NCI-H1105 treated with DMSO at 0.1 percent for 48 hours (cell line): ENCODE measurements around the gene IFIT3.
"Not testable (repeated sequence)": the region's sequence is repeated elsewhere in the genome, so short reads cannot be mapped to it uniquely, and the experiment has no call there.

Experiments
- DNase-seq: peaks from one replicate; lab custom pipeline; 2025; lab: John Stamatoyannopoulos, UW

Gene IFIT3

DNA sequence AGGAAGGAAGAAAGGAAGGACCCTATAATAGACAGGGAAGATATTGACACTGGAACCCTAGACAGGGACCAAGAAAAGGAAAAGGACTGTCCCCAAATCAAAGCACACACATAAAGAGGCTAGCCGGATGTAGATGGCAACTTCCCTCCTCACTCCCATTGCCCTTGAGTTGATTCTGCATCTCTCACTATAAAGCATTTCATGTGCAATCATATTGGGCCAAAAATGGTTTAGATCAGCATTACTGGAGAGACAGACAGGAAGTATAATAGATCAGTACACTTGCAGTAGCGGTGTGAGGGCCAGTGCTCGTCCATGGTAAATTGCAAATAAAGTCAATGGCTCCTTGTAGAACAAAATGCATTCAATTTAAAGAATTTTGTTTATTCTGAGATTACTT, 8.4 kb downstream of the IFIT3 start:
- no peak for DNase-seq

DNA sequence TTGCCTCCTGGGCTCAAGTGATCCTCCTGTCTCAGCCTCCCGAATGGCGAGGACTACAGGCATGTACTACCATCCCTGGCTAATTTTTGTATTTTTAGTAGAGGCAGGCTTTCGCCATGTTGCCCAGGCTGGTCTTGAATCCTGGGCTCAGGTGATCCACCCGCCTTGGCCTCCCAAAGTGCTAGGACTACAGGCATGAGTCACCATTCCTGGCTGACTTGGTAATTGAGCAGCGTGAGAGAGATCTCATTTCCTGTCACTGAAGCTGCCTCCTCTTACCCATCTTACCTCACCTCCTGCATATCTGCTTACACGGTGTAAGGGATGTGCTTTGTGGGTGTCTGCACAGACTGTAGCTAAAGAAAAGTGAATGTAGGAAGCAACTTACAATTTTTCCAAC, 9.7 kb downstream of the IFIT3 start:
- no peak for DNase-seq

DNA sequence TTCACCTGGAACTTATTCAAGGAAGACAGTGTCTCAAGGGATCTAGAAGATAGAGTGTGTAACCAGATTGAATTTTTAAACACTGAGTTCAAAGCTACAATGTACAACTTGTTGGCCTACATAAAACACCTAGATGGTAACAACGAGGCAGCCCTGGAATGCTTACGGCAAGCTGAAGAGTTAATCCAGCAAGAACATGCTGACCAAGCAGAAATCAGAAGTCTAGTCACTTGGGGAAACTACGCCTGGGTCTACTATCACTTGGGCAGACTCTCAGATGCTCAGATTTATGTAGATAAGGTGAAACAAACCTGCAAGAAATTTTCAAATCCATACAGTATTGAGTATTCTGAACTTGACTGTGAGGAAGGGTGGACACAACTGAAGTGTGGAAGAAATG, 10.9 kb downstream of the IFIT3 start:
- DNase-seq = no peak

DNA sequence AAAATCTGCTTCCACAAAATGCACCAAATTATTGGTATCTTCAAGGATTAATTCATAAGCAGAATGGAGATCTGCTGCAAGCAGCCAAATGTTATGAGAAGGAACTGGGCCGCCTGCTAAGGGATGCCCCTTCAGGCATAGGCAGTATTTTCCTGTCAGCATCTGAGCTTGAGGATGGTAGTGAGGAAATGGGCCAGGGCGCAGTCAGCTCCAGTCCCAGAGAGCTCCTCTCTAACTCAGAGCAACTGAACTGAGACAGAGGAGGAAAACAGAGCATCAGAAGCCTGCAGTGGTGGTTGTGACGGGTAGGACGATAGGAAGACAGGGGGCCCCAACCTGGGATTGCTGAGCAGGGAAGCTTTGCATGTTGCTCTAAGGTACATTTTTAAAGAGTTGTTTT, 12.1 kb downstream of the IFIT3 start:
- no peak for DNase-seq

DNA sequence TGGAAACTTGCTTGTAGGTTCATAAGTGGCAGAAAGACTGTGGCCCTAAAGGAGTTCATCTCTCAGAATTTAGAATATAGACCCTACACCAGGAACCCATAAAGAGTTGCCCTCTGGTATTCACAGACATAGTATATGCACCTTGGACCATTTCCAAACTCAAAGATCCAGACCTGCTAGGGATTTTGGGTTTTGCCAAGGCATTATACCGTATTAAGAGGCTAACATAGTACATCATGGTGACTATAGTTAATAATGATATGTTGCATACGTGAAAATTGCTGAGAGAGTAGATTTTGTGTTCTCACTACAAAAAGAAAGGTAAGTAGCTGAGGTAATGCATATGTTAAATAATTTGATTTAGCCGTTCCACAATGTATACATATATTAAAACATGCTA, 13.9 kb downstream of the IFIT3 start:
- DNase-seq = no peak

DNA sequence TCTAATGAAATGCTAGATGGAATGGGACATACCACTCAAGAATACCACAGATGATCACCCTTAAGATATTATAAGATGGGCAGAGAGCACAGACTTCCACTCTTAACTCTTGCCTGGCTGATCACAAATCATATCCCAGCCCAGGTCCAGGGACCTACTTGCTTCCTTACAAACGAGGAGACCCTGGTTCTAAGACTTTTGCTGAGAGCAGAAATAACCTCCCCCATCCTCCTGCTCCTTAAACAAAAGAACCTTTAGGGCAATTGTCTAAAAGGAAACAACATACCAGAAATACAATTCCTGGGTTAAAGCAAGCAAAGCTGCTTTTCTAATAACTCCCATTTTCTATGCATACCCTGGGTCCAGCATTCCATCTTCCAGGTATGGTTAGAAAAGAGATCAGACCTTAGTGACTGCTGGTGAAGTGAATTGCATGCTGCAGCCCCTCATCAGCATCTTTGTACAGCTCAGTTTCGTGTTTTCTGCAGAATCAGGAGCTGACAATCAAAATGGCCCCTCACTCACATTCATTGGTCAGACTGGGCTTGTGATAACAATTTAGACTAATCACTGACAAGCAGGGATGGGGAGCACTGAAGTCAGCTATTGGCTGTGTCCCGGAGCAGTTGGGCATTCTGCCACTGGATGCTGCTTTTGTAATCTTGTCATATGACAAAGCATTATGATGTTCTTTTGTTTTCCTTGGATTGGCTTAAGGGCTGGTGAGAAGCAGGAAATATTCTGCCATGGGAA, 14.6 kb downstream of the IFIT3 start:
- no peak for DNase-seq

DNA sequence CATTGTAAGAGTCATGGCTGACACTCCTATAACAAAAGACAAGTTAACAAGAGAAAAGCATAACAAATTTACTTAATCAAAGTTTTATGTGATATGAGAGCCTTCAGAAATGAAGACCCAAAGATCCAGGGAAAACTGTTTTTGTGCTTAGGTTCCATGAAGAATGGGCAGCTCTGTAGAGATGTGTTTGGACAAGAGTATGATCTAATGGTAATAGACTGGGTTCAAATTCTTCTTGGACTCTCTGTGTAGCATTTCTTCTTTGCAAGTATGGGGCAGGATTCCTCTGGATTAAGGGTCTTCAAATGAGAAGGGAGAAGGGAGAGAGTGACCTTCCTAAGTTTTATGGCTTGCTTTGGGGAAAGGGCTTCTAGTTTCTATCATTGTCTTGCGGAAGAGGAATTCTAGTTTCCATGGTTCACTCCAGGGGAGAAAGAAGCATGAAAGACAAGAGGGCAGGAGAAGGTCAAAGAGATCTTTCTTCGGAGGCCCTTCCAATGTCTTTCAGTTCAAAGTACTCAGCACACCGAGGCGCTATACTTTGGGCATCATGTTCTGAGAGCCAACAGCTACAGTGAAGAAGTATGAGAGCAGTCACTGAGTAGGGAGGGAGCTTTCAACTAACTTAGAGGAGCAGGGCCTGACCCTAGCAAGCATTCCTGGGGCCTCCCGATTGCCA, 15.4 kb downstream of the IFIT3 start:
- no peak for DNase-seq

DNA sequence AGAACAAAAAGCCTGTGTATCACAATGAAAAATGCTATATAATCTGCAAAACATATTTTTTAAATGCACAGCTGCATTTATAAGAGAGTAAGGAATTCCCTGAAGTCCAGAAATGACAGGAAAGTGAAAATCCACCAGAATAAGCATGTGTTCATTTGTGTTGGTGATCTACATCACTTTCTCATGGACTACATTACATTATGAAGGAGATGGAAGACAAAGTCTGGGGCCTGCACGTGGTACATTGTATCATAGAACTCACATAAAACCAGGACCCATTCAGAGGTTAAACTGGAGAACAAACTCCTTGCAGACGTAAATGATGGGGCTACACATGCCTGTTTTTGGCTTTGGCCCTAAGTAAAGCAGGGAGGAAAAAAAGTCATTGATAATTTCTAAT, 16.4 kb downstream of the IFIT3 start:
- DNase-seq = no peak

DNA sequence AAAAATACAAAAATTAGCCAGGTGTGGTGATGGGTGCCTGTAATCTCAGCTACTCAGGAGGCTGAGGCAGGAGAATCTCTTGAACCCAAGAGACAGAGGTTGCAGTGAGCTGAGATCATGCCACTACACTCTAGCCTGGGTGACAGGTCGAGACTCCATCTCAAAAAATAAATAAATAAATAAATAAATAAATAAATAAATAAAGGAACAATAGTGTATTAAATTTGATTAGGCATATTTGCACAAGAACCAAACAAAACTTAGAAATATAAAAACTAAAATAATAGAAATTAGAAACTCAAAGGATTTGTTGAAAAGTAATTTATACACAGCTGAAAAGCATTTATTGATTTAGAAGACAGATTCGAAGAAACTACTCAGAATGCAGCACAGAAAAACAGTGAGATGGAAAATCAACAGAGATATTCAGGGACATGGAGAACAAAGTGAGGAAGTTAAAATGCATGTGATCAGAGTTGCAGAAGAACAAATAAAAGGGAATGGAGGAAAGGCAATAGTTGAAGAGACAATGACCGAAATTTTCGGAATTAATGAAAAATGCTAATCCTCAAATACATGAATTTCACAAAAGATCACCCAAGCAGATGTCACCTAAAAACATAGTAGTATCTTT, 17.7 kb downstream of the IFIT3 start:
- DNase-seq = no peak

DNA sequence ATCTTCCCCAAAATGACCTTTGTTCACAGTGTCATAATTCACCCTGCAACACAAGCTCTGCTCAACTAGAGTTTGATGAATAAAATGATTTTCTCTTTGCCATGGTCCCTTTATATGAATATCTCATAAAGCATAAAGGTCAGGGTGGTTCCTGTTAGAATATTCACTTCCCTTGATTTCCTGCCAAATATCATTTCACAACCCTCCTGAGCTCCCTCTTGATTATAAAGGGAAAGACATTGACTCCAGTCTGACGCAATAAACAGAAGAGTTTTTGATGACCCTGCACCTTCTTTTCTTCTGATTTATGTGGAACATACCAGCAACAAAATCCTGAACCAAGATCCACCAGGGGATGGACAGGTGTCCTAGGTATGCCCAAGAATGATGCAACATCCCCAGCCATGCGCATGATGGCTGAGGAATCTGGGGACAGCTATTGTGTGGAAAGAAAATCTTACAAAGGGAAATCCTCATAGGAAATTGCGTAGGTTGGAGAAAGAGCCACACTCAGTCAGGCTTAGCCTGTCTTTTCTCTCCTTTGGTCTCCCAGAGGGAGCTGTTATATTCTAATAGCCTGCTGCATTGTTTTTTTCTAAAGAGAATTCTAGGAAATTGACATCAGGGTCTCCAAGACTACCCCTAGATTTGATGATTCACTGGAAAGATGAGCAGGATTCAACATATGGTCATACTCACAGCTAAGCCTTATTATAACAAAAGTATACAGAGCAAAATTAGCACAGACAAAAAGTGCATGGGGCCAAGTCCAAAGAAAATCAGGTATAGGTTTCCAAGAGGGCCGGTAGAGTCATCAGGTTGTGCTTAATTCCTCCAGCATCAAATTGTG, 18.8 kb downstream of the IFIT3 start:
- DNase-seq = no peak

DNA sequence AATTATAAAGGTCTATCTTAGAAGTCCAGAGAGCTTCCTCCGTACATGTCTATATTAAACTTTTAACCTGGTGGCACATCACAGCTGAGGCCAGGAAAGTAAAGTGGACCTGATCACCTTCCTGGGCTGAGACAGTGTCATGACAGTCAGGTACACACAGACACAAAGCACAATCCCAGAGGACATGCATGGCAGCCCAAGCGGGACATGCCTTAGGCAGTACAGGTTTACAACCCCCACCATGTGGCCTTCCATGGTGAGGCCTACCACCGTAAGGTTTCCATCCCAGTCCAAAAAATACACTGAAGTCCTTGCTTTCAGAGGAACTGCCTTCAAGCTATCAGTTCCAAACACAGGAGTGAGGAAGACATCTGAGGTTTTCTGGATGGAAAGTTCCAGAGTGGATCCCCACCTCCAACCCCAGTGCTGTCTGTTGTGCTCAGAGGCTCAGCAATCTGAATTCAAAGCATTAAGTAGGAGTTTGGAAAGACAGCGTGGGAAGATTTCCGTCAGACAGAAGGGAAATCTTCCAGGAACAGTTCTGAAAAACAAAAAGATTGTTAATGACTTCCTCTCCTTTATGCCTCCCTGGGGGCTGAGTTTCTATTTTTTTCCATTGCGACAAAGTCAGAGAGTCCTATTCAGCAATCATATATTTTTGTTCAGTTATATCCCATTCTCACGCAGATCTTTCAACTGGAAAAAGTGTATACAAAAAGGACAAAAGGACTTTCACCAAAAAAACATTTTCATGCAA, 20.1 kb downstream of the IFIT3 start:
- DNase-seq = no peak

DNA sequence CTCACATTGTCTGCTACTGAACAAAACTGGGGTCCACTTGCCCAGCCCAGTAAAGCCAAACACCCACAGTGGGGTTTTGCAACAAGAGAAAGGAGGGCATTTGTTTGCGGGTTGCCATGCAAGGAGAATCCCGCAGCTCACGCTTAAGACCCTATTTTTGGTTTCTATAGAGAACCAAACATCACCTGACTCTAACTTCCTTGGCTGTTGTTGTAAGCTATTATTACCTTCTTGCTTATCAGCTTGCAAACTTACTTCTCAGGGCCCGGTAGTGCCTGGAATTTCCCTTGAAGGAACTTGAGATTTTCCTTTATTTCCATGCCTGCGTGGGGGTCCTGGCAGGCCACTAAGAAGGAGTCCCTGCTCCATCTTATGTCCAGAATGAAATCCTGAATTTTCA, 20.7 kb downstream of the IFIT3 start:
- DNase-seq = no peak

DNA sequence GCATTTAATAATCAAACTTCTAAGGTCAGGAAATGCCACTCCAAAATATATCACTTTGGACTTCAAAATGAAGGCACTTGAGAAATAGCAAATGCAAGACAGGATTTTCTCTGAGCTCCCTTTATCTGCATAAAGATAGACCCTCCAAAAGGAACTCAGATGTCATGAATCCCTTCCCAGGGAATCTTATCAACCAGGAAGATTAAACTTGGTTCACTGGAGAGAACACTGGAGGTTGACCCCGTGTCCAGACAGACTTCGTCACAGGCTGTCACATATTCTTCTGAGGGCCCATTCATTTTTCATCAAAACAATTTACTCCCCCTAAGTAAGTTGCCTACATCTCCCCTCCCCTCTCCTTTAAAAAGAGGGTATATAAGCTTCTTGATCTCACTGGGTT, 21.2 kb downstream of the IFIT3 start:
- no peak for DNase-seq

DNA sequence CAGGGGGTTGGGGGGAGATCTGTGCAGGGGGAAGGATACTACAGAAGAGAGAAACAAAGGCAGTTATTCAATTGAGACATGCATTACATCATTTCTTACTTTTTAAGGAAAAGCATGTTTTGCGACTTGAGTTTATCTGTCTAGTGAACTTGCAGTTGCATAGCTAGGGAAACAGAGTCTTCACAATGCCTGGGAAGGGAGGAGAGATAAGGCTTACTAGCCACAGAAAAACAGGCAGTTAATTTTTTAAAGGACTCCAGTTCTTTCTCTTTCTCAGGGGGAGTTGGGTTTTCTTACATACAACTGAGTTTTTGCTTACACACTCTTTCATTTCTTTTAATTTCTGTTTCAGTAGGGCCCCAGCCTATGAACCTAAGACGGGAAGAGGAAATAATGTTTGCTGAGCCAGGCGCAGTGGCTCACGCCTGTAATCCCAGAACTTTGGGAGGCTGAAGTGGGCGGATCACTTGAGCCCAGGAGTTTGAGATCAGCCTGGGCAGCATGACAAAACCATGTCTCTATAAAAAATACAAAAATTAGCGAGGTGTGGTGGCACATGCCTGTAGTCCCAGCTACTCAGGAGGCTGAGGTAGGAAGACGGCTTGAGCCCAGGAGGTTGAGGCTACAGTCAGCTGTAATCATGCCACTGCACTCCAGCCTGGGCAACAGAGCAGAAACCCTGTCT, 23.0 kb downstream of the IFIT3 start:
- DNase-seq = not testable (repeated sequence)

DNA sequence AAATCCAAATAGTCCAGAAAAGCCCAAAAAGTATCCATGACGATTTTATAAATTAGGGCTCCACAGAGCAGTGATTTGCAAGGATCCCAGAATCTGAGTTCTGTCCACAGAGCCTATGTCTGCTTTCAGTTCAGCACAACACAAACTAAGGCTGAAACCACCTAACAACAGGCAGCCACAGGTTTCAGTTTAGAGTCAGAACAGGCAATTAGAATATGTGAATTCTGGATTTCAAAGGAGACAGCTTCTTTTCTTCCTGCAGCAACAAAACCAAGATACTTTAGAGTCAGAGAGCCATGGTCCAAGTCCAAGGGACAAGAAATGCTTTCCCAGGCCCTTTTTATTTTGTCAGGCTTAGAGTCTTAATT, 23.6 kb downstream of the IFIT3 start:
- DNase-seq = no peak

DNA sequence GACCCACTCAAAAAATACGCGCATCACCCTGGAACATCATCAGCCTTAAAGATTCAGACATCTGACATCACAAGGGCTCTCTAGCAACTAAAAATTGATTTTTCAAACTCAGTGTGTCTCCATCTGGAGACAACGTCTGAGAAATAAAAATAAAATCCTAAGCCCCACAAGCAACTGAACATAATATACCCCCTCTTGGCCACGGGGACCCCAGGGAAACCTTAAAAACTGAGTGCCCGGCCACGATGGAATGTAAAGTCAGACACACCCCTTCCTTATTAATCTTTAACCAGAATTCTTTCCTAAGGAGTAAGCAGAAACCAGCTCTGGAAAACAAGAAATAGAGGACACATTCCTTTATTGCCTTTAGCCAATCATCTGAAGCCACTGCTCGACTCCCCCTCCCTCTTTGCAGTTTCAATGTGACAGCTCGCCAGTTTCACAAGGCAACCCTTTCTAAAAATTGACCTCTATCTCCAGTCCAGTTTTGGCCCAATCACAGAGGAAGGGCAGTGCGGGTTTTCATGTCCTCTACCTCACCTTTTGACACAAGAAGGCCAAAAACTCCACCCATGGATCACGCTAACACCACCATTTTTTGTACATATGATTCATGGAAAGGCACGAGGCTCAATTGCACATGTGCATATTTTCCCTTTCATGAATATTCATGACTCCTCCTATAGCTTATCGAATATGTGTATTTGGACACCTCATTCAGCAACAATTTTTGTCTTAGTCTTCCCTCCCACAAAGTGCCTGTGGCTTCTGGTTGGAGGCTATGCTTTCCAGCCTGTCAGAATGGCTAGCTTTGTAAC, 24.2 kb downstream of the IFIT3 start:
- no peak for DNase-seq

DNA sequence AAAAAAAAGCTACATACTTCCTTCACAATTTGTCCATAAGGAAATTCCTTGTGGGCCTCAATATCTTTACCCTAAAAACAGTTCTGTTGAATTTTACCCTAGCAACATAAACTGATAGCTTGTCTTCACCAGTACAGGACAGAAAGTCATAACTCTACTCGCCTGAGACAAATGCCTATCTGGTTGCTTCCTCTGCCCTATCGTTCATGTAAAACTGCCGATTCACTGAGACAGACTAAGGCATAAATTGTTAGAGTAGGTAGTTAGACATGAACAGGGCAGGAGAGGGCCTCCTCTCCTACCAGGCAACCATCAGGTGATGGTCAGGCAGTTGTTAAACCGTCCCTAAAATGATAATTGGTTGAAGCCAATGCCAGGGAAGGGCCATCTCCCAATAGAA, 25.0 kb downstream of the IFIT3 start:
- no peak for DNase-seq

DNA sequence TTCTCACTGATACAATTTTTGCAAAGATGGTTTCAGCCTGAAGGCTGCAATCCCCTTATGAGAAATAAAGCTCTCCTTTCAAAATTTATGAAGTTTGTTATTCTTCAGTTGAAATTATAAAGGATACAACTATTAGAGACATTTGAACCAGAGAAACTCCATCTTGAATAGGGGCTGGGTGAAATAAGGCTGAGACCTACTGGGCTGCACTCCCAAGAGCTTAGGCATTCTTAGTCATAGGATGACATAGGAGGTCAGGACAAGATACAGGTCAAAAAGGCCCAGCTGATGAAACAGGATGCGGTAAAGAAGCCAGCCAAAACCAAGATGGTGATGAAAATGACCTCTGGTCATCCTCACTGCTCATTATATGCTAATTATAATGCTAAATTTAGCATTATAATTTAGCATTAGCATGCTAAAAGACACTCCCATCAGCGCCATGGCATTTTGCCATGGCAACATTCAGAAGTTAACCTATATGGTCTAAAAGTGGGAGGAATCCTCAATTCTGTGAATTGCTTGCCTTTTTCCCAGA, 27.7 kb downstream of the IFIT3 start:
- no peak for DNase-seq

DNA sequence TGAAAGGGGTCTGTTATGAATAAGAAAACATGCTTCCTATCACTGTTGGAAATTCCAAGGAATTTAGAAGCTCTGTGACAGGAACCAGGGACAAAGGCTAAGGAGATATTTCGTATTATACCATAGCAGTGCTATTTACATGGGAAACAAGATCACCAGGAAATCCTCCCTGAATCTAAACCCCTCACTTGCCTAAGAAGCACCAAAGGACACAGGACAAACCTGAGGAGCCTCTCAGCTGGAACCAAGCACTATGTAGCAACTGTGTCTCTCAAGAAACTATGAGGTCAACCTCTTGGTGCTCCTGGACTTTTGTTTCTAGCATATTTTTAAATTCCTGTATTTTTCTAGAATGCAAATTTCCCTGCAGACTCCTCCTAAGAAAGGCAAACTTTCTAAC, 29.3 kb downstream of the IFIT3 start:
- no peak for DNase-seq

DNA sequence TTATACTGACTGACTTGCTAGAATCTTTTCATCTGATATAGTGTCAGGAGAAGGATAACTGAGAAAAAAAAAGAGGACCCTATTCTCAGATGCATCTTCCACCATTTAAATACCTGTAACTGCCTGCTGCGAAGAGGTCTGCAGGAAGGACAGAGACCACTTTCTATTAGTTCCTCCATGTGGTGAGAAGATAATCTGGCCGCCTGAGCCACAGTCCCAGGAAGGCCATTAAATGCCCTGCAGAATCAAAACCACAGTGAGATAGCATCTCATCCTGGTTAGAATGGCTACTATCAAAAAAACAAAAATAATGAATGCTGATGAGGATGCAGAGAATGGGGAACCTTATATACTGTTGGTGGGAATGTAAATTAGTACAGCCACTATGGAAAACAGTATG, 30.2 kb downstream of the IFIT3 start:
- no peak for DNase-seq
